ENCODE results near the gene OAT.

The OAT gene

GRCh38 chr10:124379609-124380193, 39.0 kb downstream of the OAT start:
- H3K27me3 ChIP-seq (replicated peaks; ENCODE audit: insufficient read depth, low read length), result peaks cover 15% of the 10 kb centered on the region
- H3K4me1 ChIP-seq (ENCODE audit: low read length), result no peaks in the 10 kb centered on the region
- no peaks in the 10 kb centered on the region for H3K9me3 ChIP-seq (replicated peaks; ENCODE audit: insufficient read depth, low read length)
- H3F3A ChIP-seq (ENCODE audit: insufficient read depth, low read length), result no peaks in the 10 kb centered on the region
- no peak overlapping the region for H2AFZ ChIP-seq (ENCODE audit: low read length)
- TF ChIP-seq CTCF (IDR thresholded peaks at IDR 0.05; ENCODE audit: low read length), result no peak
- no peak for TF ChIP-seq EZH2 (optimal IDR thresholded peaks at IDR 0.05; ENCODE audit: low read depth, low read length)
- TF ChIP-seq EZH2phosphoT487 (IDR thresholded peaks at IDR 0.05; ENCODE audit: low read length), result no peak
- no peaks in the 10 kb centered on the region for H3K9me2 ChIP-seq (replicated peaks; ENCODE audit: insufficient read depth, low read length)
- no peak for DNase-seq
- no peaks in the 10 kb centered on the region for H3K36me3 ChIP-seq (replicated peaks; ENCODE audit: insufficient read depth, low read length)
- no peak overlapping the region for H3K27ac ChIP-seq (ENCODE audit: low read length)
- no peak overlapping the region for H3K4me2 ChIP-seq (ENCODE audit: low read depth, low read length)
- H3K4me3 ChIP-seq (ENCODE audit: low read length), result no peak overlapping the region
- H3K9ac ChIP-seq (ENCODE audit: low read length), result no peak overlapping the region
- H3K79me2 ChIP-seq (ENCODE audit: low read length), result no peaks in the 10 kb centered on the region
- no peaks in the 10 kb centered on the region for H4K20me1 ChIP-seq (ENCODE audit: insufficient read depth, low read length)

- DNase-seq, result no peak
- no peaks in the 10 kb centered on the region for H3K79me2 ChIP-seq (ENCODE audit: low read length)
- no peak overlapping the region for H2AFZ ChIP-seq (ENCODE audit: low read length)
- H3K4me2 ChIP-seq (ENCODE audit: low read depth, low read length), result no peak overlapping the region
- H3K9ac ChIP-seq (ENCODE audit: low read length), result no peak overlapping the region
- no peaks in the 10 kb centered on the region for H3K9me2 ChIP-seq (replicated peaks; ENCODE audit: insufficient read depth, low read length)
- H3F3A ChIP-seq (ENCODE audit: insufficient read depth, low read length), result no peaks in the 10 kb centered on the region
- no peaks in the 10 kb centered on the region for H3K36me3 ChIP-seq (replicated peaks; ENCODE audit: insufficient read depth, low read length)
- H4K20me1 ChIP-seq (ENCODE audit: insufficient read depth, low read length), result no peaks in the 10 kb centered on the region
- H3K4me3 ChIP-seq (ENCODE audit: low read length), result no peak overlapping the region
- no peak for TF ChIP-seq EZH2phosphoT487 (IDR thresholded peaks at IDR 0.05; ENCODE audit: low read length)
- TF ChIP-seq EZH2 (optimal IDR thresholded peaks at IDR 0.05; ENCODE audit: low read depth, low read length), result no peak
- TF ChIP-seq CTCF (IDR thresholded peaks at IDR 0.05; ENCODE audit: low read length), result no peak
- no peaks in the 10 kb centered on the region for H3K9me3 ChIP-seq (replicated peaks; ENCODE audit: insufficient read depth, low read length)
- H3K4me1 ChIP-seq (ENCODE audit: low read length), result no peaks in the 10 kb centered on the region
- peaks cover 15% of the 10 kb centered on the region for H3K27me3 ChIP-seq (replicated peaks; ENCODE audit: insufficient read depth, low read length)
- no peak overlapping the region for H3K27ac ChIP-seq (ENCODE audit: low read length)
Observed at GRCh38 chr10:124378881-124379471, 39.7 kb downstream of the OAT start.

GRCh38 chr10:124378271-124378670, 40.5 kb downstream of the OAT start:
- no peak overlapping the region for H3K4me3 ChIP-seq (ENCODE audit: low read length)
- no peak for TF ChIP-seq EZH2phosphoT487 (IDR thresholded peaks at IDR 0.05; ENCODE audit: low read length)
- TF ChIP-seq EZH2 (optimal IDR thresholded peaks at IDR 0.05; ENCODE audit: low read depth, low read length), result no peak
- no peak for TF ChIP-seq CTCF (IDR thresholded peaks at IDR 0.05; ENCODE audit: low read length)
- H2AFZ ChIP-seq (ENCODE audit: low read length), result no peak overlapping the region
- H3K79me2 ChIP-seq (ENCODE audit: low read length), result no peaks in the 10 kb centered on the region
- H3K4me1 ChIP-seq (ENCODE audit: low read length), result no peaks in the 10 kb centered on the region
- H3K27me3 ChIP-seq (replicated peaks; ENCODE audit: insufficient read depth, low read length), result peaks cover 15% of the 10 kb centered on the region
- no peak overlapping the region for H3K27ac ChIP-seq (ENCODE audit: low read length)
- H3K9me3 ChIP-seq (replicated peaks; ENCODE audit: insufficient read depth, low read length), result no peaks in the 10 kb centered on the region
- no peaks in the 10 kb centered on the region for H3F3A ChIP-seq (ENCODE audit: insufficient read depth, low read length)
- no peaks in the 10 kb centered on the region for H3K36me3 ChIP-seq (replicated peaks; ENCODE audit: insufficient read depth, low read length)
- H3K4me2 ChIP-seq (ENCODE audit: low read depth, low read length), result no peak overlapping the region
- DNase-seq, result no peak
- no peaks in the 10 kb centered on the region for H3K9me2 ChIP-seq (replicated peaks; ENCODE audit: insufficient read depth, low read length)
- H3K9ac ChIP-seq (ENCODE audit: low read length), result no peak overlapping the region
- H4K20me1 ChIP-seq (ENCODE audit: insufficient read depth, low read length), result no peaks in the 10 kb centered on the region

Data from MM.1S (cell line).